ENCODE results near the gene BMP8A. TPM values are rescaled to one million over a fixed set of nuclear protein-coding genes. Genes with fewer than 3 reads are reported as not detected.
A peak's percentile ranks its signal among the peaks of the same experiment; 100 is the strongest.
"Not testable (repeated sequence)": the region's sequence is repeated elsewhere in the genome, so short reads cannot be mapped to it uniquely, and the experiment has no call there.

The BMP8A gene
- total RNA-seq, 1 experiment from 2014 or later = not detected

DNA sequence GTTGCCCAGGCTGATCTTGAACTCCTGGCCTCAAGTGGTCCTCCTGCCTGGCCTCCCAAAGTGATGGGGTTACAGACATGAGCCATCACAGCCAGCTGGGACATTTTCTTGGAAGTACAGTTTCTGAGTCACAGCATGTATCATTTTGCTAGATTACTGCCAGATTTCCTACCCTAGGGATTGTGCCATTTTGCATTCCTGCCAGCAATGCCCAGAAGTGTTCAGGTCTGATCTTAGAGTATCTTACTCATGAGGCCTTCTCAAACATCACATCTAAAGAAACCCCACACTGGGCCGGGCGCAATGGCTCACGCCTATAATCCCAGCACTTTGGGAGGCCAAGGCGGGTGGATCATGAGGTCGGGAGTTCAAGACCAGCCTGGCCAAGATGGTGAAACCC, 10.2 kb downstream of the BMP8A start:
- Histone ChIP-seq H3K4me3 (no peak overlapping the region), H3K36me3 (no peaks in the 10 kb centered on the region), H3K9me3 (replicated peaks) (no peaks in the 10 kb centered on the region), H3K27ac (no peak overlapping the region), H3K4me1 (replicated peaks) (no peaks in the 10 kb centered on the region), H3K27me3 (replicated peaks) (no peaks in the 10 kb centered on the region)
- no peak for DNase-seq (ENCODE audit: low read depth in 1 of 2, low spot score in 2 of 2)

DNA sequence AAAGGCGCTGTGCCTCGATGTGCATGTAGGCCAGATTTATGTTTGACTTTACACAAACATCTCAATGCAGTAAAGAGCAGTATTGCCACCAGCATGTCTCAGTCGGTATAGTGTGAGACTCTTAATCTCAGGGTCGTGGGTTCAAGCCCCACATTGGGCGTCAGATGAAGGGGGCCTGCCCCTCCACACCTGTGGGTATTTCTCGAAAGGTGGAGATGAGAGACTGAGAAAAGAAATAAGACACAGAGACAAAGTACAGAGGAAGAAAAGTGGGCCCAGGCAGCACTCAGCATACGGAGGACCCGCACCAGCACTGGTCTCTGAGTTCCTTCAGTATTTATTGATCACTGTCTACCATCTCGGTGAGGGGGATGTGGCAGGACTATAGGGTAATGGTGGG, 13.0 kb downstream of the BMP8A start:
- not testable (repeated sequence) for DNase-seq (ENCODE audit: low read depth in 1 of 2, low spot score in 2 of 2); H3K9me3 ChIP-seq (replicated peaks); H3K36me3 ChIP-seq; H3K27me3 ChIP-seq (replicated peaks); H3K4me3 ChIP-seq; H3K4me1 ChIP-seq (replicated peaks); H3K27ac ChIP-seq

DNA sequence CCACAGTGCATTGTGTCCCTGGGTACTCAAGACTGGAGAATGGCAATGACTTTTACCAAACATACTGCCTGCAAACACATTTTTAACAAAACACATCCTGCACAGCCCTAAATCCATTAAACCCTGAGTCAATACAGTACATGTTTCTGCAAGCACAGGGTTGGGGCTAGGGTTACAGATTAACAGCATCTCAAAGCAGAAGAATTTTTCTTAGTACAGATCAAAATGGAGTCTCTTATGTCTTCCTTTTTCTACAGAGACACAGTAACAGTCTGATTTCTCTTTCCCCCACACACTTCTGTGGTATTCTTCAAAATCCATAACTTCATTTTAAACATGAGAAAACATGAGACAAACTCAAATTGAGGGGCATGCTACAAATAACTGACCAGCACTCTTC, 13.9 kb downstream of the BMP8A start:
- Histone ChIP-seq H3K4me1 (replicated peaks) (no peaks in the 10 kb centered on the region; the same call in 1 of the 2 replicates), H3K27ac (no peak overlapping the region), H3K36me3 (no peaks in the 10 kb centered on the region), H3K27me3 (replicated peaks) (no peaks in the 10 kb centered on the region), H3K9me3 (replicated peaks) (no peaks in the 10 kb centered on the region), H3K4me3 (no peak overlapping the region)
- no peak for DNase-seq (ENCODE audit: low read depth in 1 of 2, low spot score in 2 of 2)

DNA sequence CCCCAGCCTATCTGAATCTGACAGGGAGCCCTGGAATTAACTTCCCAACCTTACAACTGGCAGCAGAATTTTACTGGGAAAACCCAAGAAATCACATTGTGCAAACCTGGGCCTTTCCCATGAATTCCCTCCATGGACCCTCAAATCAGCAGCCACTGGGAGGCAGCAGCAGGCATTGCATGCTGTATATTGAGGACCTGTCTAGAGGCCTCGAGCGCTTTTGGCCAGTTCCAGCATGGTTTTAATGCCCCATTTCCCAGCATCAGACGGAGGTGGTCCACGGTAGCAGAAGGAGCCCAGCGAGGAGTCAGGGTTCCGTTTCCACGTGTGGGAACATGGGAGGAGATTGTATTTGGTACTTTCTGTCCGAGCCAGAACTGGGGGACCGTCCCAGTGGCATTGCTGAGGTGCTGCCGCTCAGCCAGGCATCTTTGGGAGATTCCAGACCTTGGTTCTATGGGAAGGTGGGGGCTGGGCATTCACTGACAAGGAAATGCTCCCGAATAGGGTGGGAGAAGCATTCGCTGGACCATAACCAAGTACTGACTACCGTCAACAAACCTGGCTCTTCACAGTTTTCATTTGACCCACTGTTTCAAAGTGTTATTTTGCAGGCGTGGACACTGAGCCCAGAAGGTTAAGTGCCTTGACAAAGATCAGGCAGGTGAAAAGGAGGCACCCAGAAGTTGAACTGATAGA, 15.9 kb downstream of the BMP8A start:
- Histone ChIP-seq H3K27ac (no peak overlapping the region), H3K4me1 (replicated peaks) (no peaks in the 10 kb centered on the region; the same call in 1 of the 2 replicates), H3K36me3 (no peaks in the 10 kb centered on the region), H3K4me3 (no peak overlapping the region), H3K27me3 (replicated peaks) (no peaks in the 10 kb centered on the region), H3K9me3 (replicated peaks) (no peaks in the 10 kb centered on the region)
- DNase-seq (ENCODE audit: low read depth in 1 of 2, low spot score in 2 of 2) = no peak

DNA sequence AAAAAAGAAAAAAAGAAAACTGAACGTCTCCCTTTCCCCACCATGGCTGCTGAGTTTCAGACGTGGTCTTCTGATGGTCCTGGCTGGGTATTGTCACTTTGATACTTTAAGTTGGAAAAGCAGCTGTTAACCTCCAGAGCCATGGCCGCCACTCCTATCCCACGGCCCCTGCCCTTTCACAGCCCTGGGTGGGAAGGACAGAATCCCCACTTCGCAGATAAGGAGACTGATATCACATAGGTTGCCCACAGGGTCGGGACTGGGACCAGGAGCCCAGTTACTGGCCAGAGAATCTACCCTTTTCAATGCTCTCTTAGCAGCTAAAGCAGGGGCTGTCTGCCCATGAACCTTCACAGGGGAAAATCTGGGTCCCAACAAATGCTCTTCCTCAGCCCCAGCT, 16.8 kb downstream of the BMP8A start:
- DNase-seq (ENCODE audit: low read depth in 1 of 2, low spot score in 2 of 2) = no peak
- Histone ChIP-seq H3K27ac (no peak overlapping the region), H3K4me1 (replicated peaks) (no peaks in the 10 kb centered on the region; the same call in 1 of the 2 replicates), H3K9me3 (replicated peaks) (no peaks in the 10 kb centered on the region), H3K4me3 (no peak overlapping the region), H3K36me3 (no peaks in the 10 kb centered on the region), H3K27me3 (replicated peaks) (no peaks in the 10 kb centered on the region)

DNA sequence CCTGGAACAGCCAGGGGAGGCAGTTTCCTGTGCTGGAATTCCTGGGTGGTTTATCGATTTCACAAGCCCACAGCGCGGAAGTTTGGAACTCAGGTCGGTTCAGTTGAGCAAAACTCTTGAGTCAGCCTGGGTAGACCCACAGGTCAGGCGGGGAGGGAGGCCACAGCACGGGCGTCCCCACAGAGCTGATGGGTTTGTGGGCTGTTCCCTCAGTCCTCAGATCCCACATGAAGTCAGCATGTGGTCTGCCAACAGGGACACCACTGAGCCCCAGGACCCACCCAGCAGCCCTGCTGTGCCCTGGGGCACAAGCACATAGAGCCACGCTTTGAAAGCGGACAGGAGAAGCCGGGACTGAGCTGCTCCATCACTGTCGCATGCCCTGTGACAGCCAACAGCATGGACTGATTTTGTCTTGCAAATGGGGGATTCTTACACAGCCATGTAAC, 17.4 kb downstream of the BMP8A start:
- no peaks in the 10 kb centered on the region for H3K27me3 ChIP-seq (replicated peaks)
- H3K36me3 ChIP-seq = no peaks in the 10 kb centered on the region
- H3K27ac ChIP-seq = no peak overlapping the region
- no peak for DNase-seq (ENCODE audit: low read depth in 1 of 2, low spot score in 2 of 2)
- H3K9me3 ChIP-seq (replicated peaks) = no peaks in the 10 kb centered on the region
- no peak overlapping the region for H3K4me3 ChIP-seq
- no peaks in the 10 kb centered on the region; the same call in 1 of the 2 replicates for H3K4me1 ChIP-seq (replicated peaks)

DNA sequence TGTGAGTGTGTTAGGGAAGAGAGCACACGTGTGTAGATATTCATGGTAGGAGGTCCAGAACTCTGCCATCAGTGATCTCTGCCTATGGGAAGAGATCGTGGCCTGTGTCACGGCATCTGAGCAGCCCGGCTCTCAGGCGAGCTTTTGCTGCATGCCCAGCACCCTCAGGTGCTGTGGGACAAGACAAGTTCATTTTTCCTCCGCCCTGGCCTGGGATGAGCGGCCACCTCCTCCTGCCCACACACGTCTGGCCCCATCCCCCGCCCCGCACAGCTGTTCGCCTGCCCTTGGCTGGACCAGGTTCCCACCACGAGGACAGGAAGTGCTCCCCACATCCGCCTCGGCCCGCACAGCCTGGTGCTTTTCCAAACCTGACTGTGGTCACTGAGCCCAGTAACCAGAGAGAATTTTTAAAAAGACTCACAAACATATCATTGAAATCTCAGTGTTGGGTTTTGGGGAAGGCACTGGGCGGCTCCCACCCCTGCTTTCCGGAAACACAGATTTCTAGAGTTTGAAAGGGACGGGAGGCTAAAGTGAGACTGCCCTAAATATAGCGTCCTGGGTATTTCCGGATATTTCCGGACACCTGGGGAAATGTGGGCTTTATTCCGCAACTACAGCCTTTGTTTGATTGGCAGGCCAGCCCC, 18.0 kb downstream of the BMP8A start:
- no peaks in the 10 kb centered on the region for H3K27me3 ChIP-seq (replicated peaks)
- no peaks in the 10 kb centered on the region for H3K9me3 ChIP-seq (replicated peaks)
- no peak overlapping the region for H3K4me3 ChIP-seq
- no peaks in the 10 kb centered on the region for H3K36me3 ChIP-seq
- H3K27ac ChIP-seq = no peak overlapping the region
- no peaks in the 10 kb centered on the region; the same call in 1 of the 2 replicates for H3K4me1 ChIP-seq (replicated peaks)
- no peak for DNase-seq (ENCODE audit: low read depth in 1 of 2, low spot score in 2 of 2)

DNA sequence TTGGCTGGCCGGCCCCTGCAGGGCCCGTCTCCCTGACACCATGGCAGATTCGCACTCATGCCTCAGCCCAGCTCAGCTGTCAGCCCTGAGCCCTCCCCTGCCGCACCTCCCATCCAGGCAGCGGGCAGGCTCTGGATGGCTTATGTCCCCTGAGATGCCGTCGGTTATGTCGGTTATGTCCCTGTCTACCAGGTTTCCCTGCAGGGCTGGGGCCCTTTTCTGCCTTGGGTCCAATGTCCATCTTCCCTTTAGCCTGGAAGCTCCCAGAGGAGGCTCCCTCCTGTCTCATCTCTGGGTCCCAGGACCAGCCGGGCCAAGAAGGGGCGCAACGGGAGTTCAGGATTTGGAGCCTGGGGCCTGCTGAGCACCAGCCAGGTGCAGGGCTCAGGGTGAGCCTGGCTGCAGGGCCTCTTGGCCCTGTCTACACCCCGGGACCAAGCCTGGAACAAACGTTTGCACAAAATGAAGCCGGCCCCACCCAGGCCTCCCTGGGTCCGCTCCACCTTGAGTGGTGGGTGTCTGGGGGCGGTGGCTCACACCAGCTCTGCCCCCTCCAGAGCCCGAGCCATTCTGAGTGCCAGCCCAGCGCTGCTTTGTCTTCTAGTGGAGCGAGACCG, 19.2 kb downstream of the BMP8A start:
- H3K4me1 ChIP-seq (replicated peaks); DNase-seq (ENCODE audit: low read depth in 1 of 2, low spot score in 2 of 2); H3K27me3 ChIP-seq (replicated peaks); H3K36me3 ChIP-seq; H3K9me3 ChIP-seq (replicated peaks); H3K27ac ChIP-seq; H3K4me3 ChIP-seq: not testable (repeated sequence)

DNA sequence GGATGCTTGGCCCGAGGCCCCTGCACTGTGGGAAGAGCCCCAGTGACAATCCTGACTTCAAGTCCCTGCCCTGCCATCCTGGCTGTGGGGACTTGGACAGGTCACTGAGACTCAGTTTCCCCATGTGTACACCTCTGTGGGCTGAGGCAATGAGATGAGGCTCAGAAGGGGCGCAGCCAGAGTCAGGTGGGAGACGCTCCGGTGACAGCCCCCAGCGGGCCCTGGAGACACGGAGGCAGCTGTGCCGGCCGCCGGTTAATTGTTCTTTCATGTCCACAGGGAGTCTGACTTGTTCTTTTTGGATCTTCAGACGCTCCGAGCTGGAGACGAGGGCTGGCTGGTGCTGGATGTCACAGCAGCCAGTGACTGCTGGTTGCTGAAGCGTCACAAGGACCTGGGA, 20.0 kb downstream of the BMP8A start:
- not testable (repeated sequence) for DNase-seq (ENCODE audit: low read depth in 1 of 2, low spot score in 2 of 2); H3K27ac ChIP-seq; H3K4me3 ChIP-seq; H3K9me3 ChIP-seq (replicated peaks); H3K36me3 ChIP-seq; H3K27me3 ChIP-seq (replicated peaks); H3K4me1 ChIP-seq (replicated peaks)

DNA sequence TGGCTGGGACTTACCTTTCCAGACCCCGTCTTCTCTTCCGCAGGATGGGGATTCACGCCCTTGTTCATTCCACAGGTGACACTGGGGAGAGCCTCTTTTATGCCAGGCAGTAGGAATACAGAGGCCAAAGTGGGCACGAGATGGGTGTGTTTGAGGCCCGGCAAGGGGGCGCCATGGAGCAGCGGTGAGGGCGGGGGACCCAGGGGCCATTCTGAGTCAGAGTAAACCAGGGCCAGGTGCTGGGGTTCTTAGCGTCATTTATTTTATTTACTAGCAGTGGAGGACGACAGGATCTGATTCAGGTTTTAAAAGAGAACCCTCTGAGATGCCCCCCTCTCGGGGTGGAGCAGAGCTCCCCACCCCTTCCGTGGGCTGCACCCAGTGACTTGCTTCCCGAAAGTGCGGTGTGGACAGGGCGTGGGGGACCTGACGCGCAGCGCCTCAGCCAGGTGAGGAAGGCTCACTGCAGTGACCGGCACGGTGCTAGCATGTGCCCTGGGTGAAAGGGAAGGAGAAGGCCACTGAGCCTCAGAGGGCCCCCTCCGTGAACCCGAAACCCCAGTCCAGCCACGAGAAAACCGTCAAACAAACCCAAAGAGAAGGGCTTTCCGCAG, 20.9 kb downstream of the BMP8A start:
- not testable (repeated sequence) for H3K4me1 ChIP-seq (replicated peaks); H3K27ac ChIP-seq; DNase-seq (ENCODE audit: low read depth in 1 of 2, low spot score in 2 of 2); H3K27me3 ChIP-seq (replicated peaks); H3K4me3 ChIP-seq; H3K9me3 ChIP-seq (replicated peaks); H3K36me3 ChIP-seq

DNA sequence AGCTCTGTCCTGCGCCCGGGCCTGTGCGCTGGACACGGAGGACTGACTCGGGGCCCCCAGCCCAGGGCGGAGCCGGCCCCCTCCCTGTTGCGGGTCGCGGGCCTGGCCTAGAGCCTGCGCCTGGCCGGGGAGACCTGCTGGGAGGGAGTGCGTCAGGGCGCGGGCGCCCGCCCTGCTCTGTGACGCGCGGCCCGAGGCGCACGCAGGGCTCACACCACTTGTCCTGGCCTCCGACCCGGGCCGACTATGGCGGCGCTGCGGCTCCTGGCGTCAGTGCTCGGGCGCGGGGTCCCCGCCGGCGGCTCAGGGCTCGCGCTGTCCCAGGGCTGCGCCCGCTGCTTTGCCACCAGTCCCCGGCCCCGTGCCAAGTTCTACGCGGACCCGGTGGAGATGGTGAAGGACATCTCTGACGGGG, 23.3 kb downstream of the BMP8A start:
- DNase-seq (ENCODE audit: low read depth in 1 of 2, low spot score in 2 of 2); H3K4me1 ChIP-seq (replicated peaks); H3K36me3 ChIP-seq; H3K27me3 ChIP-seq (replicated peaks); H3K4me3 ChIP-seq; H3K27ac ChIP-seq; H3K9me3 ChIP-seq (replicated peaks): not testable (repeated sequence)

DNA sequence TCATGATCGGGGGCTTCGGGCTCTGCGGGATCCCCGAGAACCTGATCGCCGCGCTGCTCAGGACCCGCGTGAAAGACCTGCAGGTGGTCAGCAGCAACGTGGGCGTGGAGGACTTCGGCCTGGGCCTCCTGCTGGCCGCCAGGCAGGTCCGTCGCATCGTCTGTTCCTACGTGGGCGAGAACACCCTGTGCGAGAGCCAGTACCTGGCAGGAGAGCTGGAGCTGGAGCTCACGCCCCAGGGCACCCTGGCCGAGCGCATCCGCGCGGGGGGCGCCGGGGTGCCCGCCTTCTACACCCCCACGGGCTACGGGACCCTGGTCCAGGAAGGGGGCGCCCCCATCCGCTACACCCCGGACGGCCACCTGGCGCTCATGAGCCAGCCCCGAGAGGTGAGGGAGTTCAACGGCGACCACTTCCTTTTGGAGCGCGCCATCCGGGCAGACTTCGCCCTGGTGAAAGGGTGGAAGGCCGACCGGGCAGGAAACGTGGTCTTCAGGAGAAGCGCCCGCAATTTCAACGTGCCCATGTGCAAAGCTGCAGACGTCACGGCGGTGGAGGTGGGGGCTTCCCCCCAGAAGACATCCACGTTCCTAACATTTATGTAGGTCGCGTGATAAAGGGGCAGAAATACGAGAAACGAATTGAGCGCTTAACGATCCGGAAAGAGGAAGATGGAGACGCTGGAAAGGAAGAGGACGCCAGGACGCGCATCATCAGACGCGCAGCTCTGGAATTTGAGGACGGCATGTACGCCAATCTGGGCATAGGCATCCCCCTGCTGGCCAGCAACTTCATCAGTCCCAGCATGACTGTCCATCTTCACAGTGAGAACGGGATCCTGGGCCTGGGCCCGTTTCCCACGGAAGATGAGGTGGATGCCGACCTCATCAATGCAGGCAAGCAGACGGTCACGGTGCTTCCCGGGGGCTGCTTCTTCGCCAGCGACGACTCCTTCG, 24.0 kb downstream of the BMP8A start:
- H3K36me3 ChIP-seq; H3K27ac ChIP-seq; H3K27me3 ChIP-seq (replicated peaks); H3K9me3 ChIP-seq (replicated peaks); H3K4me1 ChIP-seq (replicated peaks): not testable (repeated sequence)
- DNase-seq (ENCODE audit: low read depth in 1 of 2, low spot score in 2 of 2) = peak in 1 of 2 experiments; percentile 48
- peak overlapping the region; percentile 40 for H3K4me3 ChIP-seq

DNA sequence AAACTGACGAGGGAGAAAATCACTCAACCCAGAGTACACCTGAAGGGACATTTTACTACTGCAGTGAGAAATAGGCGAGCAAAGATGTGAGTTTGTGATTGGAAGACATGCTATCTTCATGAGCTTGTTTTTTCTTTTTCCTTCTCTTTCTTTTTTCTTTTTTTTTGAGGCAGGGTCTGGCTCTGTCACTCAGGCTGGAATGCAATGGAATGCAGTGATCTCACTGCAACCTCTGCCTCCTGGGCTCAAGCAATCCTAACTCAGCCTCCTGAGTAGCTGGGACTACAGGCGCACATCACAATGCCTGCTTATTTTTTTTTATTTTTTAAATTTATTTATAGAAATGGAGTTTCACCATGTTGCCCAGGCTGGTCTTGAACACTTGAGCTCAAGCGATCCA, 25.4 kb downstream of the BMP8A start:
- not testable (repeated sequence) for H3K4me1 ChIP-seq (replicated peaks); DNase-seq (ENCODE audit: low read depth in 1 of 2, low spot score in 2 of 2); H3K36me3 ChIP-seq; H3K4me3 ChIP-seq; H3K27ac ChIP-seq; H3K9me3 ChIP-seq (replicated peaks); H3K27me3 ChIP-seq (replicated peaks)

Measured in SJSA1 (cell line).